Femur (tissue), 1 donor: Measurements from ENCODE around the gene RRM1.
"Not testable (repeated sequence)": the region's sequence is repeated elsewhere in the genome, so short reads cannot be mapped to it uniquely, and the experiment has no call there.

Source experiments
- DNase-seq: peaks from one replicate; pipeline ENCODE4 v3.0.0-alpha.2; 2017

RRM1 gene

DNA sequence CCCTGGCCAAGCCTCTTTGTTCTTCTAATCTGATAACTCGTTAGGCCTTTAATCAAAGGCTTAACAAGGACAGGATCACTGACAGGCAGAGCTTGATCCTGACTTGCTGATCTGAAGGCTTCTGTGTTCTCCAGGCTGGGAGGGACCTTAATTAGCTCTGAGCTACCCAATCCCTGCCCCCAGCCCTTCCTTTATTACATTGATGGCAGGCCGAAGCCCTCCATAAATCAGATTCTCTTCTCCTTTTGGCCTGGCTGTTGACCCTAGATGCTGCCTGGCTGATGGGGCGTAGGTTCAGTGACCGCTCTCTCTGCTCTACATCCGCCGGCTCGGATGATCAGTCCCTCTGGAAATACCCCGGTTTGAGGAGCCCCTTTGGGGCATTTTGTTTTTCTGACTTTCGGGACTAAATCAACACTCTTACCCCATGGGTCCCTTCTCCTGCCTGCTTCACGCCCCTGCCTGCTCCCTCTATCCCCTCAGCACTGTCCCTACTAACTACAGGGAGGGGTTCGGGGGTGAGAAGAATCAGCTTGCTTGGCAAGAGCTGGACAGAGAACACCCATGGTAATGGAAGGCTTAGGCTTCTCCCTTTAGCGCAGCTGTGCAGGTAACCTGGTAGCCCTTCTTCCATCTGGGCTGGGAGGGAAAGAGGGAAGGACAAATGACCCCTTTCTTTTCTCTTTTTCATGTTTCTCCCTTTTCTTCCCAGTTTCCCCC, 10.0 kb upstream of the RRM1 start:
- no peak for DNase-seq

DNA sequence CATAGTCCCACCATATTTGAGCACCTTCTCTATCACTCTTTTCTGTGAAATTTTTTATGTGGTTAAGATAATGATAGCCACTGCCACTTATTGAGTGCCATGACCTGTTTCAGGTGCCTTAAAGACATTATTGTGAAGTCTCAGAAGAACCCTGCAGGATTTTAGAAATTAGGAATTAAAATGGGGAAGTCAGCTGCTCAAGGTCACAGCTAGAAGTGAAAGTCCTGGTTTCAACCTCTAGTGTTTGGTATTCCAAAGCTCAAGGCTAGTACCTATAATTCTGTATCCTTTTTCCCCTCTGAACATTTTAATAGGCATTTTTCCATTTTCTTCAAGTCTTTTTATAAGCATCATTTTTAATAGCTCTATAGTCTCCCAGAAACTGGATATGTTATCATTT, 9.0 kb upstream of the RRM1 start:
- DNase-seq, result no peak

DNA sequence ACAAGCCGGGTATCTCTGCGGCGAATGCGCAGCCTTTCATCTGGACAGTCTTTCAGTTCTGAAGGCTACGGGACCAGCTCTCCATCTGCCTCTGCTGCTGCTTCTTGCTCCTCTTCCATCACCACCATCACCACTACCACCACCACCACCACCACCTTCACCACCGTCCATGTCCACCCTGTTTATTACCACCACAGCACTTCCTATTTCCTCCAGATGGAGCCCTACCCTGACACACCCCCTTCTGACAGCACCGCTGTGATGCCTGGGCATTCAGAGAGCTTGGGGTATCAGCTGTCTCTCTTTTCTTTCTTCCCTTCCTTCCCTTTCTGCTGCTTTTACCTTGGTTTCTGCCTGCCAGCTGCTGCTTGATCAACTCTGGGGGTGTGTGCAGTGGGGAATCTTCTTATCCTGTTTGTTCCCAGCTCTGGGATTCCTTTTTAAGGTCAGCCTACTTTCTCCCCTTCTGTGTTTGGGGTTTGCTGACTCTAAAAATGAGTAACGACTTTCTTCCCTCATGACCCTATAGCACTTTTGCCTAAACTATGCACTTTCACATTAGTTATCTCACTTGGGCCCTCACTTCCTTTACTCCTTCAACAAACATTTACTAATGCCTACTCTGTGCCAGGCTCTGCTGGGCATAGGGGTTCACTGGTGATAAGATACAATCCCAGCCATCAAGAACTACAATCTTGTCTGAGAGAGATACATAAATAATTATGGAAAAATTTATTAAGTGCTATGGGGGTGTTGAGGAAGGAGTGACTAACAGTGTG, 7.8 kb upstream of the RRM1 start:
- no peak for DNase-seq

DNA sequence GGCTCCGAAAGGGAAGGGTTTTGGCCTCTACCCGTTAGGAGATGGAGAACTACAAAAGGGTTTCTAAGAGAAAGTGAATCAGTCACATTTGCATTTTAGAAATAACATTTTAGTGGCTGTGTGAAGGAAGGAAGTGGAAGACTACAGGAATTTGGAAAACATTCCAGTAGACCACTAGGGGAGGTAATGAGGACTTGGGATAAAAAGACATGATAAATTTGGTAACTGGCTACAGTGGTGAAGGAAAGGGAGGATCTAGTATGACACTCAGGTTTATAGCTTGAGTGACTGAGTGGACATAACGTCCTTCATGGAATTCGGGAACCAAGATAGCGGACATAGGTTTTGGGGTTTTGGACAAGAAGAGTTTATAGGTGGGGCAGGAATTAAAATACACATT, 7.0 kb upstream of the RRM1 start:
- no peak for DNase-seq

DNA sequence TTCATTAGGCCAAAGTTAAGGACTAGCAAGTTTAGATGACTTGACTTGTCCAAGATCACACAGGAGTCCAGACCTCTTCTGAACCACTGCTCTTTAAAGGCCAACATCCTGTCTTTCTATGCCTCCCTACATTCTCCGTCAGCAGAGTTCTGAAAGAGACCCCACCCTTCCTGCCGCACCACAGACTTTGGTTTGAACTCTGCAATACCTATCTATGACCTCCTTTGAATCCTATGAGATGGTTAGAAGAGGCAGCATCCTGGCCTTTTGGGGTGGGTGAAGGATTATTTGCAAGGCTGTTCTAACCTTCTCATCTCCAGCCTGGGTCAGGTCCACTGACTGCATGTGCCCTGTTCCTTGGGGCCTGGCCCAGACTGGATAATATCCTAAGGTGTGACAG, 4.3 kb upstream of the RRM1 start:
- DNase-seq, result no peak

DNA sequence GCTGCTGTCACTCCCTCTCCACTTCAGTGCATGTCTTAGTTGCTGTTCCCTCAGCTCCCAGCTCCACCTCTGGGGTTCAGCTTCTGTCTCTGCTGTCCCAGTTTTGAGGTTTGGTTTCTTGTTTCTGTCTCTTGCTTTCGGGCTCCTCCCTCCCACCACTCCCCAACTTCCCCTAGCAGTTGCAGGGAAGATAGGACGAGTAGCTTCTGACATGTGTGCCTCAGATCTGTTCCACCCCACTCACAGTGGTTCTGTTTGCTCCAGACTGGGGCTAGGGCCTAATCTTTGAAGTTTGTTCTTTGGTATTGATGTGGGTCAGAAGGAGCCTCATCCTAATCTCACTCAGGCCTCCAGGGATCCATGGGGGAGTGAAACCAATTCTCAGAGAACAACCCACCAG, 2.6 kb upstream of the RRM1 start:
- DNase-seq, result no peak

DNA sequence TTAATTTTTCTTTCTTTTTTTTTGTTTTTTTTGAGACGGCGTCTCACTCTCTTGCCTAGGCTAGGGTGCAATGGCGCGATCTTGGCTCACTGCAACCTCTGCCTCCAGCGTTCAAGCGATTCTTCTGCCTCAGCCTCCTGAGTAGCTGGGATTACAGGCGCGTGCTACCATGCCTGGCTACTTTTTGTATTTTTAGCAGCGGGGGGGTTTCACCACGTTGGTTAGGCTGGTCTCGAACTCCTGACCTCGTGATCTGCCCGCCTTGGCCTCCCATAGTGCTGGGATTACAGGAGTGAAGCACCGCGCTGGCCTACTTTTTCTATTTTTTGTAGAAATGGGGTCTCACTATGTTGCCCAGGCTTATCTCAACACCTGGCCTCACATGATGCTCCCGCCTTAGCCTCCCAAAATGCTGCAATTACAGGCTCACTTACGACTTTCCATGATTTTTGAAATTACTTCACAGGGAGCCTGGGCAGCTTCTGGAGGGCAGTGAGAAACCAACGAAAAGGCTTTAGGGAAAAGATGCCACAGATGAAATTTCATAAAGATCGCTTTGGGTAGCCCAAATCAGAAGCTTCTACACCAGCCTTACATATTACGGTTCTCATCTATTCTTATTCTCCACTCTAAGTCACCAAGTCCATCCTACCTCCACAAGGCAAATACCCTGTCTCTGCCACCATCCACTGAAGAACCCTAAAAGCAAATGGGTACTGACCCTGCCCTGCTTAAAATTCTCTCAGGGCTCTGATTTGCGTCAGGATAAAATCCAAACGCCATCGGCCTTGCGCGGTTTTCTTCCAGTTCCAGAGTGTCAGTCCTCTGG, 866 bp upstream of the RRM1 start:
- DNase-seq, result no peak

DNA sequence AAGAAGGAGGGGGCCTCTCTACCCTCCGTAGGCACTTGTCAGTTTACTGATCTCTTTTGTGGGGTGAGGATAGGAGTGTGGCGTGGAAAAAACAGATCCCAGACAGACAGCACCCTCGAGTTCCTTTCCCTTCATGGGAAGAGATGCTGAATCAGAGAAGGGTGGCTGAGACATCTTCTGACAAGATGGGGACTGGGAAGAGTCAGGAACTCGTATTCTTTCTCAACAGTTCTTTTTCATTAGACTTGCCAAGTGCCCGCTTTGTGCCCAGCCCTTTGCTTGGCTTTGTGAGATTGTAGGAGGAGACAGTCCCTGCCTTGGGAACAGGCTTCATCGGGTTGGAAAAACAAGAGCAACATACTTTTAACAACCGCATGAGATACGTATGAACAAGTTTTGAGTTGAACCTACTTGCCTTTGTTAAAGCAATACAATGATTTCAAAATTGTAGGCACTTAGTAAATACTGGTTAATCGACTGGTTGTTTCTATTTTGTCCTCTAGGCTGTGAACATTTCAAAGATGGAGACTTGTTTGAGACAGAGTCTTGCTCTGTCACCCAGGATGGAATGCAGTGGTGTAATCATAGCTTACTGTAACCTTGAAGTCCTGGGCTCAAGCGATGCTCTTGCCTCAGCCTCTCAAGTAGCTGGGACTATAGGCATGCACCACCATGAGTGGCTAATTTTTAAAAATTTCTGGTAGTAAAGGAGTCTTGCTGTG, 1.1 kb downstream of the RRM1 start:
- DNase-seq, result no peak

DNA sequence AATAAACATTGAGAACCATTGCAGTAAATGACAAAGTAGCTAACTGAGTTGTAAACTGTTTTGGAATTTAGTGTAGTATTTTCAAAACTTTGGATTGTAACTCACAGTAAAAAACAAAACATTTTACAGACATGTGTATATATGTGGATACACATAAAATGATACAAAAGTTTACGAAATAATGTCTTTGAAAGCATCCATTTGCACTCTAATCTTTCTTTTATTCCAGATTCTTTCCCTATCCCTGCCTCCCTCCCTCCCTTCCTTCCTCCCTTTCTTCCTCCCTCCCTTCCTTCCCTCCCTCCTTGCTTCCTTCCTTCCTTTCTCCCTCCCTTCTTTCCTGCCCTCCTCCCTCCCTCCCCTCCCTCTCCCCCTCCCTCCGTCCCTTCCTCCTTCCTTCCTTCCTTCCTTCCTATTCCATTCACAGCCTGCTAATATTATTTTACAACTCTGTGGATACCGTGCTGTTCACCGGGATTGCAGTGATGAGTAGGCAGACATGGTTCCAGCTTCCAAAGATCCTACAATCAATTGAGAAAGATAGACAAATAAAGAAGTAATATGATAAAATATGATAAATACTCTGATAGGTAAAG, 3.5 kb downstream of the RRM1 start:
- DNase-seq, result no peak

DNA sequence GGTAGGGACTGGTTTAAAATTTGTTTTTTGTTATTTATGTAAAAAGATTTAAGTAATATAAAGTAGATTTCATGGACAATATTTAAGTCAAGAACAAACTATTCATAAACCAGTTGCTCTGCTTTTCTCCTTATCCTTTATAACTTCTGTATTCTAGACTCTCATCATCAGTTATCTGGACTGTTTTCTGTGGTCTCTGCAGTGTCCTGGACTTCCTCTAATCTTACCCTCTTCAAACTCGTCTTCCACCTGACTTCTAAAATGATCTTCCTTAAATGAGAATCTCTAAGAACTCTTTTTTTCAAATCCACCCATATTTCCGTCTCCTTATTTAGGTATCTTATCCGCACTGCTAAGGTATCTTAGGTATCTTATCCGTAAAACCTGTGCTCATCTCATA, 8.1 kb downstream of the RRM1 start:
- no peak for DNase-seq

DNA sequence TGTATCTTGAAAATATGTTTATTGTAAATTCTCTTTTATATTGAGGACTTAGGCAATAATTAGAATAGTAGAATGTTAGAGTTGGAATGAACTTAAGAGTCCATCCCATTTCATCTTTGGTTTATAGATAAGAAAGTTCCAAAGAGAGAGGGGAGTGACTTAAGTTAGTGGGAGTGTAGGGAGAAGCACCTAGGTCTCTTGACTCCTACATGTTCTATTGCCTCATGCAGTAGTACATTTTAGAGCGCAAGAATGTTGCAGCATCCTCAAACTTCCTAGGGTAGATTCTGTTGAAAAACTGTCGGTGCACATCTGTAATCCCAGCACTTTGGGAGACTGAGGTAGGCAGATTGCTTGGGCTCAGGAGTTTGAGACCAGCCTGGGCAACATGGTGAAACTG, 8.7 kb downstream of the RRM1 start:
- no peak for DNase-seq

DNA sequence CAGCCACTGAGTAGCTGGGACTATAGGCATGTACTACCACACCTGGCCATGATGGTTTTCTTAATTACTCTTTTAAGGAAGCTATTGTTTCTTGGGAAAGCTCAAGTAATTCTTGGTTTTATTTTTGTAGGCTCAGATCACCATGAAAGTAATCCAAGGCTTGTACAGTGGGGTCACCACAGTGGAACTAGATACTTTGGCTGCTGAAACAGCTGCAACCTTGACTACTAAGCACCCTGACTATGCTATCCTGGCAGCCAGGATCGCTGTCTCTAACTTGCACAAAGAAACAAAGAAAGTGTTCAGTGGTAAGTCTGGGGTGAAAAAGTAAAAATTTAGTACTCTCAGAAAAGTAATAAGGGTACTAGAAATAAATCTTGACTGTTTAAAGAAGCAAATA, 11.3 kb downstream of the RRM1 start:
- no peak for DNase-seq

DNA sequence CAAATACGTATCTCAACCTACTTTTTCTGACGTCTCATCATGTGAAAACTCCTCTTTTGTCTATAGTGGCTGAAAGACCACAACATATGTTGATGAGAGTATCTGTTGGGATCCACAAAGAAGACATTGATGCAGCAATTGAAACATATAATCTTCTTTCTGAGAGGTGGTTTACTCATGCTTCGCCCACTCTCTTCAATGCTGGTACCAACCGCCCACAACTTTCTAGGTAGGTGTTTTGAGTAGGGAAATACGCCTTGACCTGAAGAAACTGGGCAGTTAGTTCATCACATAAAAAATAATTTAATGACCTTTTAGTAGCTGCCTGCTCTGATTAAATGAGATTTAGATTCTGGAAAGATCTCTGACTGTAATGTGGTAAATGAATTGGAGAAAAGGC, 17.2 kb downstream of the RRM1 start:
- no peak for DNase-seq

DNA sequence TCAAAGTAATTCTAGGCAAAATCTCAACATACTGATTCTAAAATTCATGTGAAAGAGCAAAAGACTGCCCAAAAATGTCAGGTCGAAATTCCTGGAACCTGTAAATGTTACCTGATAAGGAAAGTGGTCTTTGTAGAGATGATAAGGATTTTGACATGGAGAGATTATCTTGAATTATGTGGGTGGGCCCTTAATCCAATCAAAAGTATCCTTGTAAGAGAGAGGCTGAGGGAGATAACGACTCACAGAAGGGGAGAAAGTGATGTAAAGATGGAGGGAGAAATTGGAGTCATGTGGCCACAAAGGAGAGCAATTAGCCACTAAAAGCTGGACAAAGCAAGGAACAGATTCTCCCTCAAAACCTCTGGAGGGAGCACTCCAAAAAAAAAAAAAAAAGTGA, 20.5 kb downstream of the RRM1 start:
- DNase-seq, result no peak

DNA sequence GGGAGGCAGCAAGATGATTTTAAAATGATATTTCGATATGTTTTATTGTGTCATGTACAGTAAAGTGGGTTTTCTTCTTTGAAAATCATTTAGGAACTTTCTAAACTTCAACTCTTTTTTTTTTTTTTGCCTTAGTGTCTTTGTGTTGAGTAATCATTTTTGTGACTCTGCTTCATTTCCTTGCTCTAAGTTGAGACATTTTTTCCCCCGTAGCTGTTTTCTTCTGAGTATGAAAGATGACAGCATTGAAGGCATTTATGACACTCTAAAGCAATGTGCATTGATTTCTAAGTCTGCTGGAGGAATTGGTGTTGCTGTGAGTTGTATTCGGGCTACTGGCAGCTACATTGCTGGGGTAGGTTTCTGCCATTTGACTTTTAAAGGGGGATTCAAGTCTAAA, 23.5 kb downstream of the RRM1 start:
- DNase-seq, result no peak

DNA sequence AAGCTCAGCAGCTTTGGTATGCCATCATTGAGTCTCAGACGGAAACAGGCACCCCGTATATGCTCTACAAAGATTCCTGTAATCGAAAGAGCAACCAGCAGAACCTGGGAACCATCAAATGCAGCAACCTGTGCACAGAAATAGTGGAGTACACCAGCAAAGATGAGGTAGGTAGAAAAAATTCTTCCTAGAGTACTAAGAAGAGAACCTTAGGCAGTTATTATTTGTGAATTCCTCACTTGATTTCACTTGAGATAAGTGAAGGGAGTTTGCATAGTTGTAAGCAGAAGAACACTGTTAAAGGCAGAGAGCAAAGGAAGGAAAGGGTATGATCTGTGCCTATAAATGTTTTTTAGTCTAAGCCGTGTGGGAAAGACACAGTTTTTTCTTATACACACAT, 28.6 kb downstream of the RRM1 start:
- no peak for DNase-seq

DNA sequence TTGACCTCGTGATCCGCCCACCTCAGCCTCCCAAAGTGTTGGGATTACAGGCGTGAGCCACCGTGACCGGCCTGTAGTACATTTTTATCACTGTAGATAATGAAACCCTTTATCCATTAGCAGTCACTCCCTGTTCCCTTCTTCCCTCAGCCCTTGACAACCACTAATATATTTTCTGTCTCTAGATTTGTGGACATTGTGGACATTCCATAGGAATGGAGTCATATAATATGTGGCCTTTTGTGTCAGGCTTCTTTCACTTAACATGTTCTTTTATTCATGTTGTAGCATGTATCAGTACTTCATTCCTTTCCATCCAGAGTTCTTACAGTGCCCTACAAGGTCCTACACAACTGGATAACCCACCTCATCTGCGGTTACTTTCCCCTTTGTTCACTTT, 30.5 kb downstream of the RRM1 start:
- no peak for DNase-seq

DNA sequence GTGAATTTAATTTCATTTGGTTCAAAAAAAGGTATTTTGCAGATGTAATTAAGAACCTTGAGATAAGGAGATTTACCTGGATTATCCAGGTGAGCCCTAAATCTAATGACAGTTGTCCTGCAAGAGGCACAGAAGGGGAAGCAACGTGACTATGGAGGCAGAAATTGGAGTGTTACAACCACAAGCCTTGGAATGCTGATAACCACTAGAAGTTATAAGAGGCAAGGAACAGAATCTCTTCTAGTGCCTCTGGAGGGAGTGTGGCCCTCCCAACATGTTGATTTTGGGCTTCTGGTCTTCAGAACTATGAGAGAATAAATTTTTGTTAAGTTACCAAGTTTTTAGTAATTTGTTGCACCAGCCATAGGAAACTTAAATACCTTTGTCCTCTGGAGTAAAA, 32.8 kb downstream of the RRM1 start:
- no peak for DNase-seq

DNA sequence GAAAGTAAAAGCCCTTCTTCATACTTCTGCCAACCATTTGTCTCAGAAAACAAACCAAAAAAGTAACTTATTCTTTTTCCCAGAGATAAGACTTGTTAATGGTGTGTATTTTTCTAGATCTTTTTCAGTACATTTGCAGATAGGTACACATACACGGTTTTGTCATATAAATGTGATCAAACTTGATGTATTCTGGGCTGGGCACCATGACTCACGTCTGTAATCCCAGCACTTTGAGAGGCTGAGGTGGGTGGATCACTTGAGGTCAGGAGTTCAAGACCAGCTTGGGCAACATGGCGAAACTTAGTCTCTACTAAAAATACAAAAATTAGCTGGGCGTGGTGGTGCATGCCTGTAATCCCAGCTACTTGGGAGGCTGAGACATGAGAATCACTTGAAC, 35.6 kb downstream of the RRM1 start:
- DNase-seq, result not testable (repeated sequence)

DNA sequence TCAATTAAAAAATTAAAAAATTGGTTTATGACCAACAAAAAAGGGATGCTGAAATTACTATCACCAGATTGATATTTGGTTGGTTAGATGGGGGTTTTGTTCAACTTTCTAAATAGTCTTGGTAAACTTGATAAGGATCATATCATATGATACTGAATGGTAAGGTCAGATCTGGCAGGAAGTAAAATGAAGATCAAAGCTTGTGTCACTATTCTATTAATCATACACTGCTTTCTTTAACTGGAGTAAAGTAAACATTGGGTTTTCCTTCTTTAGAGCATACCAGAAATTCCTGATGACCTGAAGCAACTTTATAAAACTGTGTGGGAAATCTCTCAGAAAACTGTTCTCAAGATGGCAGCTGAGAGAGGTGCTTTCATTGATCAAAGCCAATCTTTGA, 40.2 kb downstream of the RRM1 start:
- no peak for DNase-seq

DNA sequence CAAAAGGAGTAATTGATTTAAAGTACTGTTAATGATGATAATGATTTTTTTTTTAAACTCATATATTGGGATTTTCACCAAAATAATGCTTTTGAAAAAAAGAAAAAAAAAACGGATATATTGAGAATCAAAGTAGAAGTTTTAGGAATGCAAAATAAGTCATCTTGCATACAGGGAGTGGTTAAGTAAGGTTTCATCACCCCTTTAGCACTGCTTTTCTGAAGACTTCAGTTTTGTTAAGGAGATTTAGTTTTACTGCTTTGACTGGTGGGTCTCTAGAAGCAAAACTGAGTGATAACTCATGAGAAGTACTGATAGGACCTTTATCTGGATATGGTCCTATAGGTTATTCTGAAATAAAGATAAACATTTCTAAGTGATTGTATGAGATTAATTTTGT, 43.9 kb downstream of the RRM1 start:
- no peak for DNase-seq

DNA sequence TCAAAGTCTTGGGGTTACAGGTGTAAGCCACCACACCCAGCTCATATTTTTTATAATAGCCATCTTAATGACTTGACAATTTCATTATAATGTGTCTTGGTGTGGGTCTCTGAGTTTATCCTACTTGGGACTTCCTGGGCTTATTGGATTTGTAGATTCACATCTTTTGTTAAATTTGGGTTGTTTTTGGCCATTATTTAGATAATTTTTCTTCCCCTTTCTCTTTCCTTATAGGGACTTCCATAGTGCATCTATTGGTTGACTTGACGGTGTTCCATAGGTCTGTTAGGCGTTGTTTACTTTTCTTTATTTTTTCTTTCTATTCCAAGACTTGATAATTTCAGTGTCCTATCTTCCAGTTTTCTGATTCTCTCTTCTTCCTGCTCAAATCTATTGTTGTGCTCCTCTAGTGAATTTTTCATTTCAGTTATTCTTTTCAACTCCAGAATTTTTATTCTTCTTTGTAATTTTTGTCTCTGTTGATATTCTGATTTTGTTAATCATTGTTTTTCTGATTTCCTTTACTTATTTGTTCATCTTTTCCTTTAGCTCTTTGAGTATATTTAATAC, 45.6 kb downstream of the RRM1 start:
- no peak for DNase-seq
